ENCODE results near the gene IL3.

Gene IL3

GRCh38 chr5:132065951-132066701 lies 5.7 kb downstream of the IL3 start:
- Mint-ChIP-seq H3K4me1 (ENCODE audit: low read depth in 2 of 2) (peaks cover 22 to 34% of the 10 kb centered on the region in 2 donors), H3K27me3 (no peaks in the 10 kb centered on the region), H3K4me3 (no peak overlapping the region), H3K9me3 (no peaks in the 10 kb centered on the region), H3K36me3 (ENCODE audit: insufficient read depth) (peaks cover 5% of the 10 kb centered on the region), H3K27ac (peak overlapping the region in 1 of 2 donors; percentile 78)
- no peak for ATAC-seq (replicated peaks)
- no peak for DNase-seq

GRCh38 chr5:132066871-132067270 lies 6.4 kb downstream of the IL3 start:
- Mint-ChIP-seq H3K4me3 (no peak overlapping the region), H3K36me3 (ENCODE audit: insufficient read depth) (peaks cover 5% of the 10 kb centered on the region), H3K4me1 (ENCODE audit: low read depth in 2 of 2) (peaks cover 25 to 39% of the 10 kb centered on the region in 2 donors), H3K27ac (peak overlapping the region; percentile 11 to 53), H3K9me3 (no peaks in the 10 kb centered on the region), H3K27me3 (no peaks in the 10 kb centered on the region)
- DNase-seq: no peak
- no peak for ATAC-seq (replicated peaks)

- H3K36me3 Mint-ChIP-seq (ENCODE audit: insufficient read depth): peaks cover 5% of the 10 kb centered on the region
- no peaks in the 10 kb centered on the region for H3K27me3 Mint-ChIP-seq
- no peak overlapping the region for H3K4me3 Mint-ChIP-seq
- no peaks in the 10 kb centered on the region for H3K9me3 Mint-ChIP-seq
- H3K4me1 Mint-ChIP-seq (ENCODE audit: low read depth in 2 of 2): peaks cover 25 to 44% of the 10 kb centered on the region in 2 donors
- ATAC-seq (replicated peaks) (no peak), DNase-seq (no peak)
- H3K27ac Mint-ChIP-seq: peak overlapping the region; percentile 11 to 53
Measured at GRCh38 chr5:132067451-132067850, 7.0 kb downstream of the IL3 start.

GRCh38 chr5:132067941-132068808 lies 7.7 kb downstream of the IL3 start:
- H3K36me3 Mint-ChIP-seq (ENCODE audit: insufficient read depth): peaks cover 5% of the 10 kb centered on the region
- peak overlapping the region in 1 of 2 donors; percentile 52 for H3K27ac Mint-ChIP-seq
- peaks cover 25 to 47% of the 10 kb centered on the region in 2 donors for H3K4me1 Mint-ChIP-seq (ENCODE audit: low read depth in 2 of 2)

GRCh38 chr5:132069561-132069960 lies 9.1 kb downstream of the IL3 start:
- Mint-ChIP-seq H3K4me3 (no peak overlapping the region), H3K4me1 (ENCODE audit: low read depth in 2 of 2) (peaks cover 21 to 48% of the 10 kb centered on the region in 2 donors), H3K27me3 (no peaks in the 10 kb centered on the region), H3K36me3 (ENCODE audit: insufficient read depth) (no peaks in the 10 kb centered on the region), H3K27ac (peak overlapping the region in 1 of 2 donors; percentile 22), H3K9me3 (no peaks in the 10 kb centered on the region)
- DNase-seq (no peak), ATAC-seq (replicated peaks) (no peak)

More at GRCh38 chr5:132067941-132068808, 7.7 kb downstream of the IL3 start:
- H3K9me3 Mint-ChIP-seq: no peaks in the 10 kb centered on the region
- ATAC-seq (replicated peaks): no peak
- H3K27me3 Mint-ChIP-seq: no peaks in the 10 kb centered on the region
- H3K4me3 Mint-ChIP-seq: no peak overlapping the region
- no peak for DNase-seq

GRCh38 chr5:132069994-132070393 lies 9.5 kb downstream of the IL3 start:
- Mint-ChIP-seq H3K36me3 (ENCODE audit: insufficient read depth) (no peaks in the 10 kb centered on the region), H3K9me3 (no peaks in the 10 kb centered on the region), H3K27ac (peak overlapping the region in 1 of 2 donors; percentile 62), H3K4me3 (no peak overlapping the region), H3K27me3 (no peaks in the 10 kb centered on the region), H3K4me1 (ENCODE audit: low read depth in 2 of 2) (peaks cover 19 to 47% of the 10 kb centered on the region in 2 donors)
- no peak for DNase-seq
- no peak for ATAC-seq (replicated peaks)

GRCh38 chr5:132070460-132071337 lies 10.2 kb downstream of the IL3 start:
- Mint-ChIP-seq H3K36me3 (ENCODE audit: insufficient read depth) (no peaks in the 10 kb centered on the region), H3K4me3 (no peak overlapping the region), H3K9me3 (no peaks in the 10 kb centered on the region), H3K27ac (peak overlapping the region; percentile 62 to 72), H3K27me3 (no peaks in the 10 kb centered on the region), H3K4me1 (ENCODE audit: low read depth in 2 of 2) (peaks cover 14 to 45% of the 10 kb centered on the region in 2 donors)
- no peak for DNase-seq
- ATAC-seq (replicated peaks): no peak

GRCh38 chr5:132071338-132071707 lies 10.9 kb downstream of the IL3 start:
- no peak for DNase-seq
- H3K4me1 Mint-ChIP-seq (ENCODE audit: low read depth in 2 of 2): peaks cover 14 to 45% of the 10 kb centered on the region in 2 donors
- H3K36me3 Mint-ChIP-seq (ENCODE audit: insufficient read depth): no peaks in the 10 kb centered on the region
- H3K4me3 Mint-ChIP-seq: no peak overlapping the region
- no peak for ATAC-seq (replicated peaks)
- H3K9me3 Mint-ChIP-seq: no peaks in the 10 kb centered on the region
- peak overlapping the region in 1 of 2 donors; percentile 72 for H3K27ac Mint-ChIP-seq
- H3K27me3 Mint-ChIP-seq: no peaks in the 10 kb centered on the region

- no peak overlapping the region for H3K4me3 Mint-ChIP-seq
- no peaks in the 10 kb centered on the region for H3K36me3 Mint-ChIP-seq (ENCODE audit: insufficient read depth)
- ATAC-seq (replicated peaks) (no peak), DNase-seq (no peak)
- no peaks in the 10 kb centered on the region for H3K9me3 Mint-ChIP-seq
- H3K4me1 Mint-ChIP-seq (ENCODE audit: low read depth in 2 of 2): peaks cover 18 to 47% of the 10 kb centered on the region in 2 donors
- H3K27me3 Mint-ChIP-seq: no peaks in the 10 kb centered on the region
- H3K27ac Mint-ChIP-seq: peak overlapping the region; percentile 70 to 72
Measured at GRCh38 chr5:132072070-132072469, 11.6 kb downstream of the IL3 start.

GRCh38 chr5:132072528-132072927 lies 12.1 kb downstream of the IL3 start:
- H3K9me3 Mint-ChIP-seq: no peaks in the 10 kb centered on the region
- ATAC-seq (replicated peaks) (no peak), DNase-seq (no peak)
- no peak overlapping the region for H3K4me3 Mint-ChIP-seq
- peaks cover 19 to 50% of the 10 kb centered on the region in 2 donors for H3K4me1 Mint-ChIP-seq (ENCODE audit: low read depth in 2 of 2)
- H3K36me3 Mint-ChIP-seq (ENCODE audit: insufficient read depth): no peaks in the 10 kb centered on the region
- H3K27me3 Mint-ChIP-seq: no peaks in the 10 kb centered on the region
- H3K27ac Mint-ChIP-seq: peak overlapping the region; percentile 19 to 70

- DNase-seq (no peak), ATAC-seq (replicated peaks) (peak; percentile 53)
- peaks cover 19 to 54% of the 10 kb centered on the region in 2 donors for H3K4me1 Mint-ChIP-seq (ENCODE audit: low read depth in 2 of 2)
- H3K27ac Mint-ChIP-seq: peak within 1 kb of the TSS; percentile 62 to 70
- H3K4me3 Mint-ChIP-seq: peak within 1 kb of the TSS; percentile 25 to 63
- H3K27me3 Mint-ChIP-seq: no peaks in the 10 kb centered on the region
- no peaks in the 10 kb centered on the region for H3K36me3 Mint-ChIP-seq (ENCODE audit: insufficient read depth)
- no peaks in the 10 kb centered on the region for H3K9me3 Mint-ChIP-seq
Measured at GRCh38 chr5:132073231-132074013, 13.0 kb downstream of the IL3 start, which contains the start of gene CSF2. Gene CSF2, plus strand, starts transcription at chr5:132073789. Its CDS starts 35 bp downstream, at chr5:132073824.

GRCh38 chr5:132074091-132074771 lies 13.8 kb downstream of the IL3 start:
- peak overlapping the region; percentile 17 to 62 for H3K27ac Mint-ChIP-seq
- H3K4me3 Mint-ChIP-seq: peak overlapping the region in 1 of 2 donors; percentile 63
- H3K27me3 Mint-ChIP-seq: no peaks in the 10 kb centered on the region
- H3K9me3 Mint-ChIP-seq: no peaks in the 10 kb centered on the region
- DNase-seq (no peak), ATAC-seq (replicated peaks) (no peak)
- H3K4me1 Mint-ChIP-seq (ENCODE audit: low read depth in 2 of 2): peaks cover 17 to 48% of the 10 kb centered on the region in 2 donors
- no peaks in the 10 kb centered on the region for H3K36me3 Mint-ChIP-seq (ENCODE audit: insufficient read depth)
